ENCODE data around the gene CRYL1. TPM values are rescaled to one million over a fixed set of nuclear protein-coding genes. Genes with fewer than 3 reads are reported as not detected.

Gene CRYL1
- polyA plus RNA-seq, 3 donors, result 35.0 to 70.2 (median 51.4) TPM

DNA sequence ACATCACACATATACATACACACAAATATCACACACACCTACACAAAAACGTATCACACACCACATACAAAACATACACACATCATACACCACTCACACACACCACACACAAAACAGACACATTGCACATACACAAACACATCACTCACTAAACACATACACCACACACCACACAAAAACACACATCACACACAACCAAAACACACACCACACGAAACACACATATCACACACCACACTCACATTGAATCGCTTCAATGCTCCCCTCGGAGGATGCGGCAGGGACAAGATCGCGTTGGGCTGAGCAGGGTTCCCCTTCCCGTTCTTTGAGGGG lies 131.5 kb downstream of the CRYL1 start:
- Histone ChIP-seq H3K9me3 (replicated peaks in 1 of 2; ENCODE audit: control insufficient read depth in 1 of 2, insufficient read depth in 1 of 2, low read length in 2 of 2) (peaks cover 9 to 13% of the 10 kb centered on the region in 2 donors), H3K27me3 (ENCODE audit: control insufficient read depth in 2 of 2, insufficient read depth in 2 of 2, low read length in 2 of 2) (no peaks in the 10 kb centered on the region), H3K4me3 (replicated peaks in 1 of 3; ENCODE audit: low read depth in 2 of 3, low read length in 3 of 3) (no peak overlapping the region), H2AFZ (ENCODE audit: insufficient read depth, low read depth, low read length, poor library complexity, severe bottlenecking) (peak overlapping the region; percentile 33), H3K36me3 (replicated peaks in 1 of 2; ENCODE audit: control insufficient read depth in 1 of 2, insufficient read depth in 2 of 2, low read length in 2 of 2) (no peaks in the 10 kb centered on the region), H3K79me2 (ENCODE audit: insufficient read depth, low read length) (no peaks in the 10 kb centered on the region), H3K4me1 (ENCODE audit: control insufficient read depth in 1 of 2, insufficient read depth in 2 of 2, low read length in 2 of 2) (no peaks in the 10 kb centered on the region), H3K9ac (ENCODE audit: insufficient read depth, low read length, poor library complexity, severe bottlenecking) (no peak overlapping the region), H3K4me2 (replicated peaks; ENCODE audit: extremely low read depth, low read length, poor library complexity, severe bottlenecking) (no peak overlapping the region), H4K20me1 (ENCODE audit: insufficient read depth, low read length) (no peaks in the 10 kb centered on the region), H3K27ac (ENCODE audit: low read depth in 1 of 2, low read length in 2 of 2) (no peak overlapping the region)
- Mint-ChIP-seq H3K36me3 (peaks cover 0 to 2% of the 10 kb centered on the region in 2 donors), H3K27ac (no peak overlapping the region), H3K4me1 (no peaks in the 10 kb centered on the region), H3K9me3 (peaks cover 3 to 17% (median 4%) of the 10 kb centered on the region in 7 donors), H3K27me3 (ENCODE audit: low read depth in 3 of 3) (peaks cover 0 to 2% (median 1%) of the 10 kb centered on the region in 3 donors), H3K4me3 (no peak overlapping the region)
- TF ChIP-seq, protein P1, sequence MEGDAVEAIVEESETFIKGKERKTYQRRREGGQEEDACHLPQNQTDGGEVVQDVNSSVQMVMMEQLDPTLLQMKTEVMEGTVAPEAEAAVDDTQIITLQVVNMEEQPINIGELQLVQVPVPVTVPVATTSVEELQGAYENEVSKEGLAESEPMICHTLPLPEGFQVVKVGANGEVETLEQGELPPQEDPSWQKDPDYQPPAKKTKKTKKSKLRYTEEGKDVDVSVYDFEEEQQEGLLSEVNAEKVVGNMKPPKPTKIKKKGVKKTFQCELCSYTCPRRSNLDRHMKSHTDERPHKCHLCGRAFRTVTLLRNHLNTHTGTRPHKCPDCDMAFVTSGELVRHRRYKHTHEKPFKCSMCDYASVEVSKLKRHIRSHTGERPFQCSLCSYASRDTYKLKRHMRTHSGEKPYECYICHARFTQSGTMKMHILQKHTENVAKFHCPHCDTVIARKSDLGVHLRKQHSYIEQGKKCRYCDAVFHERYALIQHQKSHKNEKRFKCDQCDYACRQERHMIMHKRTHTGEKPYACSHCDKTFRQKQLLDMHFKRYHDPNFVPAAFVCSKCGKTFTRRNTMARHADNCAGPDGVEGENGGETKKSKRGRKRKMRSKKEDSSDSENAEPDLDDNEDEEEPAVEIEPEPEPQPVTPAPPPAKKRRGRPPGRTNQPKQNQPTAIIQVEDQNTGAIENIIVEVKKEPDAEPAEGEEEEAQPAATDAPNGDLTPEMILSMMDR (IDR thresholded peaks at IDR 0.05), result no peak
- intact Hi-C loops (cut with micrococcal nuclease), result no loop called here
- DNase-seq, result no peak
- 78% methylated on average over 6 of the region's 8 CpGs for WGBS (ENCODE audit: insufficient coverage)

DNA sequence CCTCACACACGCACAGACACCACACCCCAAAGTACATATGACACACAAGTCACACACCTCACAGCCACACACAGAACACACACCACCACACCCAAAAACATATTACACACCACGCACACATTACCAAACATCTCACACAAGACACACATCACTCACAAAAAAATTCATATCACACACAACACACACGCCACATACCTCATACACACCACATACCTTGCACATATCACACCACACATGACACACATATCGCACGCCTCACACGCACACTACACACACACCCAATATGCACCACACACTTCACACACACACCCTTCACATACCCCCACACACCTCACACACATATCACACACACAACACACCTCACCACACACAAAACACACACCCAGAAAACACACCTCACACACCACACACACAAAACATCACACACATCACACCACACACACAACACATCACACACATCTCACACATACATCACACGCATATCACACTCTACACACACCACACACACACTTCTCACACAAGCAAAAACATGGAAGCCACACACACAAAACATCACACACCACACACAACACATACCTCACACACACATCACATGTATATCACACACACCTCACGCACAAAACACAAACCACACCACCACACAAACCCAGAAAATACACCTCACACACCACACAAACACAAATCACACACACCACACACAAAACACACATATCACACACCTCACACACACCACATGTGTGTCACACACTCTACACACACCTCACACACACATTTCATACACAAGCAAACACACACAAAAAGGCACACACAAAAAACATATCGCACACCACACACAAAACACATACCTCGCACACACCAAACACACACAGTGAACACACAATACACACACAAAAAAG lies 132.1 kb downstream of the CRYL1 start:
- H3K27ac Mint-ChIP-seq, result no peak overlapping the region
- no peak for DNase-seq
- Histone ChIP-seq H3K9me3 (replicated peaks in 1 of 2; ENCODE audit: control insufficient read depth in 1 of 2, insufficient read depth in 1 of 2, low read length in 2 of 2) (peaks cover 9 to 19% of the 10 kb centered on the region in 2 donors), H3K79me2 (ENCODE audit: insufficient read depth, low read length) (no peaks in the 10 kb centered on the region), H4K20me1 (ENCODE audit: insufficient read depth, low read length) (no peaks in the 10 kb centered on the region), H3K27ac (ENCODE audit: low read depth in 1 of 2, low read length in 2 of 2) (no peak overlapping the region), H3K27me3 (ENCODE audit: control insufficient read depth in 2 of 2, insufficient read depth in 2 of 2, low read length in 2 of 2) (no peaks in the 10 kb centered on the region), H3K4me2 (replicated peaks; ENCODE audit: extremely low read depth, low read length, poor library complexity, severe bottlenecking) (no peak overlapping the region), H3K9ac (ENCODE audit: insufficient read depth, low read length, poor library complexity, severe bottlenecking) (no peak overlapping the region), H3K36me3 (replicated peaks in 1 of 2; ENCODE audit: control insufficient read depth in 1 of 2, insufficient read depth in 2 of 2, low read length in 2 of 2) (no peaks in the 10 kb centered on the region), H3K4me3 (replicated peaks in 1 of 3; ENCODE audit: low read depth in 2 of 3, low read length in 3 of 3) (no peak overlapping the region), H3K4me1 (ENCODE audit: control insufficient read depth in 1 of 2, insufficient read depth in 2 of 2, low read length in 2 of 2) (no peaks in the 10 kb centered on the region), H2AFZ (ENCODE audit: insufficient read depth, low read depth, low read length, poor library complexity, severe bottlenecking) (no peak overlapping the region)
- intact Hi-C loops (cut with micrococcal nuclease), result no loop called here
- TF ChIP-seq, protein P1 (IDR thresholded peaks at IDR 0.05), result no peak
- H3K27me3 Mint-ChIP-seq (ENCODE audit: low read depth in 3 of 3), result peaks cover 0 to 4% (median 1%) of the 10 kb centered on the region in 3 donors
- H3K36me3 Mint-ChIP-seq, result peaks cover 0 to 2% of the 10 kb centered on the region in 2 donors
- H3K9me3 Mint-ChIP-seq, result peaks cover 3 to 23% (median 8%) of the 10 kb centered on the region in 7 donors
- H3K4me3 Mint-ChIP-seq, result no peak overlapping the region
- over 99% methylated on average over 10 of the region's 10 CpGs for WGBS (ENCODE audit: insufficient coverage)
- peaks cover 1% of the 10 kb centered on the region for H3K4me1 Mint-ChIP-seq
